PC-3 (cell line): ENCODE data around the gene NINL. TPM values are rescaled to one million over a fixed set of nuclear protein-coding genes. Genes with fewer than 3 reads are reported as not detected.

ENCODE experiments used
- ATAC-seq: fragments of 200-7000 bp; cut with Tn5 transposase; 2 replicates; pipeline ENCODE4 v1.9.1; 2020; ENCODE audit warnings: mild to moderate bottlenecking, moderate library complexity
- BruUV-seq: library from RNA; stranded (reverse); fragments of 400-500 nt; replicated peaks from 2 replicates; lab custom pipeline; 2021; lab: Mats Ljungman, UMichigan
- CTCF ChIA-PET: fragments of 300-600 bp; sonication (Branson Sonifier 250); formaldehyde crosslinking; loops from one replicate; lab custom pipeline; 2022; ENCODE audit warnings: antibody characterized with exemption; lab: Charles Lee
- POLR2A ChIA-PET: fragments of 300-600 bp; sonication (Branson Sonifier 250); formaldehyde crosslinking; loops from one replicate; lab custom pipeline; 2022; ENCODE audit warnings: antibody characterized with exemption; ENCODE audit not compliant: unreplicated experiment; lab: Charles Lee
- DNase-seq: peaks from one replicate; pipeline ENCODE4 v3.0.0-alpha.2; 2015
- H2AFZ ChIP-seq: fragments of 300-600 bp; sonication (generic); 2 replicates; pipeline ENCODE4 v1.6.0; 2016; ENCODE audit warnings: antibody characterized with exemption, low read length
- H3F3A ChIP-seq: fragments of 300-600 bp; sonication (generic); one replicate; pipeline ENCODE4 v1.6.0; 2017; ENCODE audit warnings: antibody characterized with exemption, low read length, control low read depth, mild to moderate bottlenecking; ENCODE audit not compliant: unreplicated experiment
- H3K27ac ChIP-seq: fragments of 300-600 bp; sonication (generic); 2 replicates; pipeline ENCODE4 v1.5.1; 2016; ENCODE audit warnings: mild to moderate bottlenecking, low read length
- H3K27me3 ChIP-seq: fragments of 300-600 bp; sonication (generic); 2 replicates; pipeline ENCODE4 v1.6.1; 2016; ENCODE audit warnings: low read length, mixed read lengths
- H3K36me3 ChIP-seq: fragments of 300-600 bp; sonication (generic); 2 replicates; pipeline ENCODE4 v1.6.1; 2016; ENCODE audit warnings: low read depth, mixed run types, low read length, mixed read lengths
- H3K4me1 ChIP-seq: fragments of 300-600 bp; sonication (generic); 2 replicates; pipeline ENCODE4 v1.5.1; 2016; ENCODE audit warnings: low read length; ENCODE audit not compliant: insufficient read depth
- H3K4me2 ChIP-seq: fragments of 300-600 bp; sonication (generic); 2 replicates; pipeline ENCODE4 v1.6.0; 2016; ENCODE audit warnings: low read length
- H3K4me3 ChIP-seq: fragments of 300-600 bp; sonication (generic); 2 replicates; pipeline ENCODE4 v1.5.1; 2016; ENCODE audit warnings: mild to moderate bottlenecking, low read length, mixed read lengths
- H3K79me2 ChIP-seq: fragments of 300-600 bp; sonication (generic); 2 replicates; pipeline ENCODE4 v1.6.1; 2017; ENCODE audit warnings: low read length, mixed read lengths
- H3K9ac ChIP-seq: fragments of 300-600 bp; sonication (generic); 2 replicates; pipeline ENCODE4 v1.6.0; 2016; ENCODE audit warnings: mild to moderate bottlenecking, low read length
- H3K9me2 ChIP-seq: fragments of 300-600 bp; sonication (generic); replicated peaks from 2 replicates; pipeline ENCODE4 v1.6.1; 2016; ENCODE audit warnings: mixed run types, low read length, mixed read lengths
- H3K9me3 ChIP-seq: fragments of 300-600 bp; sonication (generic); 2 replicates; pipeline ENCODE4 v1.6.1; 2016; ENCODE audit warnings: low read length, mixed read lengths
- H4K20me1 ChIP-seq: fragments of 300-600 bp; sonication (generic); 2 replicates; pipeline ENCODE4 v1.6.1; 2016; ENCODE audit warnings: low read length, mixed read lengths
- CTCF ChIP-seq: fragments of 300-600 bp; sonication (generic); conservative IDR thresholded peaks from 2 replicates; pipeline ENCODE4 v1.5.1; 2017; ENCODE audit warnings: antibody characterized with exemption, low read depth, mild to moderate bottlenecking, low read length
- EZH2 ChIP-seq: fragments of 300-600 bp; sonication (generic); IDR thresholded peaks from one replicate; pipeline ENCODE4 v1.6.1; 2017; ENCODE audit warnings: antibody characterized with exemption, mild to moderate bottlenecking, low read length; ENCODE audit not compliant: unreplicated experiment
- EZH2phosphoT487 ChIP-seq: fragments of 300-600 bp; sonication (generic); IDR thresholded peaks from 2 replicates; pipeline ENCODE4 v1.6.1; 2018; ENCODE audit warnings: mild to moderate bottlenecking, antibody characterized with exemption, low read length, borderline replicate concordance
- intact Hi-C: fragments of 100-400 bp; cut with micrococcal nuclease; formaldehyde crosslinking; loops from 2 replicates; pipeline ENCODE4 v1.9.0; 2023
- total RNA-seq: library from RNA; depleted of rRNA; stranded (reverse); fragments of >200 nt; gene quantifications from 2 replicates; pipeline ENCODE4 v1.2.3, GENCODE V29; 2014

Gene NINL
- total RNA-seq, 1 experiment from 2014 or later = 6.5 TPM

DNA sequence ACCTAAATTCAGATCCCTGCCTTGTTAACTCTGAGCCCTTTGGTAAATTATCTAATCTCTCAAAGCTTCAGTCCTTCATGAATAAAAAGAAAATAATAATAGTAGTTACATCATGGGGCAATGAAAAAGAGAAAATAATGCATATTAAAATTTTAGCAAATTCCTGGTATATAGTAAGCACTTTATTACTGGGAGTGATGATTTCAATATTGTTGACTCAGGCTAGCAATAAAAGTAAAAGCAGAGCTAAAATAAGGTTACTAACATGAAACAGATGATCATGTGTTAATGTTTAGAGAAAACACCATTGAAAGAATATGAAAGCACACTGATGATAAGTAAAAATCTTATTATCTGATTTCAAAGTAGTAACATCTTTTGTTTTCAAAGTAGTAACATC, 164.2 kb downstream of the NINL start:
- POLR2A ChIA-PET = no interaction called here

DNA sequence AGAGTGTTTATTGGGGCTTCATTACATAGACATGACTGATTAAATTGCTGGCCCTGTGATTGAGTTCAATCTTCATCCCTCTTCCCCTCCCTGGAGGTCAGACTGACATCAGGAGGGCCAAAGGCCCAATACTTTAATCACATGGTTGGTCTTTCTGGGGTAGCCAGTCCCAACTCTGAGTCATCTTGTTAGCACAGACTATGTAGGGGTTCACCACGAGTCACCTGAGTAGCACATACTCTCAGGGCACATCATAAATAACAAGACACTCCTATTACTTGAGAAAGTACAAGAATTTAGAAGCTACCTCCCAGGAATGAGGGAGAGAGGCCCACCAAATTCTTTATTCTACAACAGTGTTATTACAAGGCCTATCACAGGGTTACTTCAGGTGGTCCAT, 166.6 kb downstream of the NINL start:
- Histone ChIP-seq H3K9me2 (no peaks in the 10 kb centered on the region), H3K27me3 (no peaks in the 10 kb centered on the region), H3F3A (no peaks in the 10 kb centered on the region), H3K9ac (no peak overlapping the region), H3K4me1 (peaks cover 8% of the 10 kb centered on the region), H4K20me1 (0 out of 2 replicates have a peak, but pooled peaks cover 3% of the 10 kb centered on the region), H3K9me3 (no peaks in the 10 kb centered on the region), H3K4me2 (no peak overlapping the region), H3K36me3 (peaks cover 53% of the 10 kb centered on the region), H3K27ac (no peak overlapping the region), H3K79me2 (peaks cover 13% of the 10 kb centered on the region), H2AFZ (no peak overlapping the region), H3K4me3 (no peak overlapping the region)
- CTCF ChIA-PET = no interaction called here
- intact Hi-C loops = no loop called here
- TF ChIP-seq EZH2 (no peak), EZH2phosphoT487 (no peak), CTCF (no peak)
- POLR2A ChIA-PET = interaction anchor here (0.6 kb wide), 1 partner anchor 66 kb away, joined by 7 read pairs; no protein-coding TSS in a partner anchor
- DNase-seq (peak; percentile 32), ATAC-seq (peak; percentile 76)
- BruUV-seq = no TSS peak

More for the DNA sequence above, 164.2 kb downstream of the NINL start:
- H3K4me3 ChIP-seq = no peak overlapping the region
- H3K9me2 ChIP-seq = no peaks in the 10 kb centered on the region
- no TSS peak for BruUV-seq
- CTCF ChIA-PET = no interaction called here
- H3F3A ChIP-seq = no peaks in the 10 kb centered on the region
- intact Hi-C loops = no loop called here
- no peak overlapping the region for H3K9ac ChIP-seq
- no peak overlapping the region for H2AFZ ChIP-seq
- H4K20me1 ChIP-seq = no peaks in the 10 kb centered on the region
- TF ChIP-seq EZH2 (no peak), EZH2phosphoT487 (no peak), CTCF (no peak)
- H3K9me3 ChIP-seq = no peaks in the 10 kb centered on the region
- H3K4me1 ChIP-seq = peaks cover 8% of the 10 kb centered on the region
- DNase-seq = no peak
- ATAC-seq = peak; percentile 54
- no peak overlapping the region for H3K27ac ChIP-seq
- H3K27me3 ChIP-seq = no peaks in the 10 kb centered on the region
- H3K79me2 ChIP-seq = 0 out of 2 replicates have a peak, but pooled peaks cover 6% of the 10 kb centered on the region
- peaks cover 56% of the 10 kb centered on the region for H3K36me3 ChIP-seq
- H3K4me2 ChIP-seq = no peak overlapping the region

DNA sequence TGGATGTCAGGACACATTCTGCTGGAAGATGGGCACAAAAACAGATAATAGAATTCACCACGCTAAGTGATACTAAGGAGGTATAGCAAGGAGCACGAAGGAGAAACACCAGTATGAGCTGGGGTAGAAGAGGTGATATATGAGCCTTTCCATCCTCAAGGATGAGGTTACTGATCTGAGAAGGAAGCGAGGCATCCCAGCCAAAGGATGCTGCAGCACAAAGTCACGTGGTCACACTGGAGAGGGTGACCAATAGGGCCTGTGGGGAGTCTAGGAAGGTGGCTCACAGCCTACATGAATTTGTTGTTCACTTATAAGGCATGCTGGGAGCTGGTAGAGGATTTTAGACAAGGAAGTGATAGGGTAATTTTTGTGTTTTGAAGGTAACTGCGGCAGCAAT, 176.4 kb downstream of the NINL start:
- H4K20me1 ChIP-seq = no peaks in the 10 kb centered on the region
- H3K27me3 ChIP-seq = no peaks in the 10 kb centered on the region
- no peaks in the 10 kb centered on the region for H3K9me2 ChIP-seq
- TF ChIP-seq CTCF = no peak
- peak overlapping the region; percentile 97; the same call in 1 of the 2 replicates for H3K9ac ChIP-seq
- no peaks in the 10 kb centered on the region for H3F3A ChIP-seq
- ATAC-seq (no peak), DNase-seq (no peak)
- POLR2A ChIA-PET = no interaction called here
- H3K4me2 ChIP-seq = peak overlapping the region; percentile 97
- no peaks in the 10 kb centered on the region for H3K9me3 ChIP-seq
- H3K27ac ChIP-seq = no peak overlapping the region
- H3K79me2 ChIP-seq = peaks cover 58% of the 10 kb centered on the region
- H3K4me1 ChIP-seq = peaks cover 18% of the 10 kb centered on the region
- intact Hi-C loops = no loop called here
- peaks cover 14% of the 10 kb centered on the region; the same call in 1 of the 2 replicates for H3K36me3 ChIP-seq
- CTCF ChIA-PET = interaction anchor here (0.6 kb wide), 1 partner anchor 163 kb away, joined by 4 read pairs; no protein-coding TSS in a partner anchor
- no peak overlapping the region for H2AFZ ChIP-seq
- peak overlapping the region; percentile 91 for H3K4me3 ChIP-seq
- BruUV-seq = no TSS peak
